HG02840 (cell line): ENCODE data around the gene GRIK2.
"Not testable (repeated sequence)": the region's sequence is repeated elsewhere in the genome, so short reads cannot be mapped to it uniquely, and the experiment has no call there.

Experiments used
- ATAC-seq: cut with Tn5 transposase; IDR thresholded peaks from one replicate; pipeline ENCODE4 v1.9.1; 2021; ENCODE audit warnings: mild to moderate bottlenecking, moderate library complexity, moderate number of reproducible peaks; ENCODE audit not compliant: unreplicated experiment, low FRiP score

The GRIK2 gene

DNA sequence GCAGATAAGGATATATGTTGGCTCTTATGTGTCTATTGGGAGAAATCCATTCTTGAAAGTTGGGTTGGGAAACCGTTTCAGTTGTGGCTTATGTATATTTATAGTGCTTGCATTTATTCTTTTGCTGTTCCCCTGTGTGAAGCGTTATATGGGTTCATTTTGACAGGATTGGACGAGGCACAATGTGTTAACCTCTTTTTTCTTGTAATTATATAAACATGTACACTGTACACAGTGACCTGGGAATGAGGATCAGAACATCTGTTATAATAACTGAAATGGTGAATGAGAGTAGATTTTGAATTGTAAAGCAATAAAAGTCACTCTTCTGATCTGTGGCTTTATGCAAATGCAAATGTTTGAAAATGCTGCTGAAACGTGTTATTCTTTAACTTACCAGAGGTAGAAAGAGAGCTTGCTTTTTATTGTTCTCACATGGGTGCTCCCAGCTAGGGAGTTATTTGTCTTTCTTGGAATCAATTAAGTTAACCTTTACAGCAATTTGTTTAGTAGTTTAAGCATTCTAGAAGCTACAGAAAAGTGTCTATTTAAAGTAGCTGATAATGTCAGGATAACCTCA is 213.7 kb downstream of the GRIK2 start:
- ATAC-seq, result no peak

DNA sequence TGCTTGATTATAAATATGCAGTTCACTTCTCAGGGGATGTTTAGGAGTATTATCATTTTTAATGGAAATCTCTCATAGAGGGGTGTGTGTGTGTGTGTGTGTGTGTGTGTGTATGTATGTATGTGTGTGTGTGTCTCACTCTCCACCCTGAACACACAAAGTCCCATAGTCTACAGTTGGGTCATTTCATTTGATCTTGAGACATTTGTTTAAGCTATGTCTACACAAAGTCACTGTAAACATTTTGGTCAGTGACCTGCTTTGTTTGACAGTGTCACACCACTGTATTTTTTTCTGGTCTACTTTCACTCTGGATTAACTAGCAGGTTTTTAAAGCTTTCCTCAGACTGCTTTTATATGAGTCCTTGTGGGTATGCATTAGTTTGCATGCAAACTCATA is 215.2 kb downstream of the GRIK2 start:
- no peak for ATAC-seq

DNA sequence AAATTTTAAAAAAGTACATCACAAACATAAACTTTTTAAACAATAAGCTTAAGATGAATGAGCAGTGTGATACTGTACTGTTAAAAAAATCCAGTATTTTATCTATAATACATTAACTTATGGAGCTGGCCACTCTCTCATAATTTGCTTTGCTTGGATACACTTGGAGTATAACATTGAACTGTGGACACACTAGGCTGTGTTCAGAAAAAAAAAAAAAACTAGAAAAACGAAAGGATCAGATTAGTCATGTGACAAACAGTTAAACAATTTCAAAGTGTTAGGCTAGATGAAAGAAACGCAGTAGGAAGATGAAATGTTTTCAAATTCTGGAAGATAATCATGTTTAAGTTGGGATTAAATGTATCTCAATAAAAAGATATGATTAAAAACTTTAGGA is 220.0 kb downstream of the GRIK2 start:
- no peak for ATAC-seq

DNA sequence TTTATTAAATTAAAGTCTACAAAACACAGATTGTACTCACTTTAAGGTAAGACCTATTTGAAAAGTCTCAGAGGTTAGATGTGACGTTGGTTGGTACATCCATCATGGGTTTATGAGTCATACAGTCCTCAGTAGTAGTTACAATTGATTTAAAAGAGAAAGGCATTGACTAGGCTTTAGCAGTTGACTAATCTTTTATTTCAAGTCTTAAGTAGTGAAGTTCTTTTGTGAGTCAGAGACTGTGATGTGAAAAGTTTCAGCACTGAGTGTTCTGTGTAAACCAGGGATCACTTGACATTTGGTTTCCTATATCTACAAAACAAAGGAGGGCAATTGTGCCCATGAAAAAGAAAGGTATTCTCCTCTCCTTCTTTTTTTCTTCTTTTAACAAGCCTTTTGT is 221.3 kb downstream of the GRIK2 start:
- no peak for ATAC-seq

DNA sequence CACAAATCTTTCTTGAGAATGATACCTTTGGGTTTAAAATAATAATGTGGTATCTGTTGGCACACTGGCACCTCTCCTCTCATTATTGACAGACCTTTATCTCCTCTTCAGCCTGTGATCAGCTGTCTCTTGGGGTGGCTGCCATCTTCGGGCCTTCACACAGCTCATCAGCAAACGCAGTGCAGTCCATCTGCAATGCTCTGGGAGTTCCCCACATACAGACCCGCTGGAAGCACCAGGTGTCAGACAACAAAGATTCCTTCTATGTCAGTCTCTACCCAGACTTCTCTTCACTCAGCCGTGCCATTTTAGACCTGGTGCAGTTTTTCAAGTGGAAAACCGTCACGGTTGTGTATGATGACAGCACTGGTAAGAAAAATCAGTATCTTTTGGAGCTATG is 232.8 kb downstream of the GRIK2 start:
- no peak for ATAC-seq

DNA sequence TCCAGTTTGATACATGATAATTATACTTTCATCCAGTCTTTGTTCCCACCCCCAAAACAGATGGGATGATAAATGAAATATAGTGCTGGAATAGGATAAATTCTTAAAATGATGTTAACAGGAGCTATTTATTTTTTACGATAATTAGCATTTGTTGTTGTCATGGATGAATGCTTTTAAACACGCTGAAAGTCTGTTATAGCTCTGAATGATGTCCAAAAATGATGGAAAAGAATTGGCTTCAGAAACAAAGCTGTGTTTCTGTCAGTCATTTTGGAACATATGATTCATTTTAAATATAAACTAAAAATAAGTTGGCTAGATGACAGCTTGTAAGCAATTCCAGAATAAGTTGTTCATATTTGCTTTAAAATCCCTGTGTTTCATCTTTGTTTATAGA is 237.4 kb downstream of the GRIK2 start:
- no peak for ATAC-seq

DNA sequence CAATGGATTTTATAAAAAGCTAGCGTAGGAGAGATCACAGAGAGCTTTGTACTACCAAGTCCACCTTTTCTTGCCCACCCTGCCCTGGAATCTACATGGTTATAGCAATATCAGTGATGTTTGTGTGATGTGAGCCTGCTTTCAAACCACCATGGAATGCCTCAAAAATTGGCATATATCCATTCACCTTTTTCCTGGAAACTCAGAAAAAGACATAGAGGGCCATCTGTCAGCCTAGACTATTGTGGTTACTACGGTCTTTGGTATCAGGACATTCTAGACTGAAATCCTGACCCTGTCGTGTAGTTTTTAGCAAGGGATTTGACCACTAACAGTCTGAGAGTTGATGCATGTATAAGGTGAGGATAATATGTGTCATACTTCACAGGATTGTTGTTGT is 239.6 kb downstream of the GRIK2 start:
- ATAC-seq, result no peak

DNA sequence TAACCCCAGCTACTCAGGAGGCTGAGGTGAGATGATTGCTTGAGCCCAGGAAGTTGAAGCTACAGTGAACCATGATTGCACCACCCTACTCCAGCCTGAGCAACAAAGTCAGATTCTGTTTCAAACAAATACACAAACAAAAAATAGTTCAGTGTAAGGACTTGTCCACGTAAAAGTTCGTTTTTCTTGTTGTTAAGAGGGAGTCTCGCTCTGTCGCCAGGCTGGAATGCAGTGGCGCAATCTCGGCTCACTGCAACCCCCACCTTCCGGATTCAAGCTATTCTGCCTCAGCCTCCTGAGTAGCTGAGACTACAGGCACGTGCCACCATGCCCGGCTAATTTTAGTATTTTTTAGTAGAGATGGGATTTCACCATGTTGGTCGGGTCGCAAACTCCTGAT is 245.4 kb downstream of the GRIK2 start:
- not testable (repeated sequence) for ATAC-seq

DNA sequence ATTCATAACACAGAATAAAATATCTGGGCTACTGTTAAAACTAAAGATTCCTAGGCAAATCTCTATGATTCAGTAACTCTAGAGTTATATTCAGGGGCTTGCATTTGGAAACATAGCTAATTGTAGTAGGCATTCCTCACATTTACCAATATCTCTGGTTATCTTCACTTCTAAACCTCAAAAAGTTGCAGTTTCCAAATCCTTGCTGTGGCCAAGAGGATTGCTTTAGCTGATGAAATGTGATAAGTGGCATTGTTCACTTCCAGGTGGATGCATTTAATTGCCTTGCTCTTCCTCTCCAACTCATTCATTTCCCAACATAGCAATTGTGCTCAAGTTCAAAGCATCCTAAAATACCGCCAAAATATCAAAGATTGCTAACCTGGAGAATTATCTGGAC is 246.6 kb downstream of the GRIK2 start:
- no peak for ATAC-seq

DNA sequence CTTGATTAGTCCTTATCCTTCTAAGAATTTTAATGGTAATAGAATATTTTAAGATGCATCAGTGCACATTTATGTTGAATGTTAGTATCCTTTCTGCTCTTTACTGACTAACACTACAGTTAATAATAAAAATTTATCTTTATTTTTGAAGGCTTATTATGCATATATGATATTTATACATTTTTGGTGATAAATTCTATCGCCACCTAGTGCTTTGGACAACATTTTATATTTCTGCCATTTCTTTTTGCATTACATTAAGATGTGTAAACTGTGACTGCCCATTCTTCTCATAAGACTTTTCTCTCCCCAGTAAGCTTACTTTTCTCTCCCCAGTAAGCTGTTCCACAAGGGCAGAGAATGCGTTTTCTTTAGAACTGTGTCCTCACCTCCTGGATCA is 252.3 kb downstream of the GRIK2 start:
- no peak for ATAC-seq

DNA sequence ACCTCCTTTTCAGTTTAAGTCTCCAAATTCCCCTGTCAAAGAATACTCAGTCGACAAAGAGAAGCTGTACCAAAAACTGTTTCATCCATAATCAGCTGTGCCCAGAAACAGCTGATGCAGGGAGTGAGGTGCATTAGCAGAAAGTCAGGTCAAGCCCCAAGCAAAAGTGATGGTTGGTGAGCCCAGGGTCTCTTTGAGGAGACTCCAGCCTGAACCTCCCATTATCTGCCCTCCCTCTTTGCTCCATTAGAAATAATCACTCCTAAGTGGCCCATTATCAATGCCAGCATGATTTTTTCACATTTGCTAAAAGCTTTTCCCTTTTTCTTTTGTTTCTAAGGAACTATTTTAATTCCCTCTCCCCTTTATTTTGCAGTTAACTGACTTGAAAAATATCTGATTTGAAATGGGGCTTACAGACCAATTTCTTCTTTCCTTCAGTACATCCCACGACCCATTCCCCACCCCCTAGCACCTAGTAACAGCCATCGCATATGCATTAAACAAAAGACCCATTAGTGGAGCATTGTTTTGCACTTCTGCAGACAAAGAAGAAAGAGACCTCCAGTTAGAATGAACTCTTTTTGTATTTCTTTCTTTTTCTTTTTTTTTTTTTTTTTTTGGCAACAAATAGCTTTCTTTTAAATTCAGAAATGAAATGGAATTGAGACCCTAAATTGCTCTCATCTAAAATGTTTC is 257.0 kb downstream of the GRIK2 start:
- ATAC-seq, result no peak

DNA sequence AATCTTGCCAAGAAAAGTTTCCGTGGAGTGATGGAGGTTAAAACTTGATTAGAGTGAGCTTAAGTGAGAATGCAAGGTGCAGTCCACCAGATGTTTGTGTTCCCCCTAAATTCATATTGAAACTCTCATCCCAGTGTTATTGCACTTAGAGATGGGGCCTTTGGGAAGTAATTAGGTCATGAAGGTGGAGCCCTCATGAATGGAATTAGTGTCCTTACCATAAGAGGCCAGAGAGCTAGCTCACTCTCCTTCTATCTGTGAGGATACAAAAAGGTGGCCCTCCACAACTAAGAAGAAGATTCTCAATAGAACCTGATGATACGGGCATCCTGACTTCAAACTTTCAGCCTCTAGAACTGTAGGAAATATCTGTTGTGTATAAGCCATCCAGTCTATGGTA is 258.6 kb downstream of the GRIK2 start:
- ATAC-seq, result no peak

DNA sequence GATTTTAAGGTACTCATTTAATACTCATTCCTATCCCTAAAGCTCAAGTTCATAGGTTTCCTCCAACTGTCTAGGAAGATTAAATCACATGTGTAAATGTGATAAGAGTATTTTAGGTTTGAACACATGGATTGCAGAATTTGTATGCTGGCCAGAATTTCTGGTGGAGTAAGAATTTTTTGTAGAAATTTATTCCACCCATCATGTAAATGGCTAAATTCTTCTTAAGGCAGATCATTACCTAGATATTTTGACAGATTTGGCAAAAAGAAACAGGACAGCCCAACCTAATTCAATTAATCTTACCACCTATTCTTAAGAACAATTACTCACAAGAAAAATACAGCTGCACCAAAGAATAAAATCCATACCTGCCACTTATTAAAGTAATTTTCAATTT is 261.6 kb downstream of the GRIK2 start:
- no peak for ATAC-seq

DNA sequence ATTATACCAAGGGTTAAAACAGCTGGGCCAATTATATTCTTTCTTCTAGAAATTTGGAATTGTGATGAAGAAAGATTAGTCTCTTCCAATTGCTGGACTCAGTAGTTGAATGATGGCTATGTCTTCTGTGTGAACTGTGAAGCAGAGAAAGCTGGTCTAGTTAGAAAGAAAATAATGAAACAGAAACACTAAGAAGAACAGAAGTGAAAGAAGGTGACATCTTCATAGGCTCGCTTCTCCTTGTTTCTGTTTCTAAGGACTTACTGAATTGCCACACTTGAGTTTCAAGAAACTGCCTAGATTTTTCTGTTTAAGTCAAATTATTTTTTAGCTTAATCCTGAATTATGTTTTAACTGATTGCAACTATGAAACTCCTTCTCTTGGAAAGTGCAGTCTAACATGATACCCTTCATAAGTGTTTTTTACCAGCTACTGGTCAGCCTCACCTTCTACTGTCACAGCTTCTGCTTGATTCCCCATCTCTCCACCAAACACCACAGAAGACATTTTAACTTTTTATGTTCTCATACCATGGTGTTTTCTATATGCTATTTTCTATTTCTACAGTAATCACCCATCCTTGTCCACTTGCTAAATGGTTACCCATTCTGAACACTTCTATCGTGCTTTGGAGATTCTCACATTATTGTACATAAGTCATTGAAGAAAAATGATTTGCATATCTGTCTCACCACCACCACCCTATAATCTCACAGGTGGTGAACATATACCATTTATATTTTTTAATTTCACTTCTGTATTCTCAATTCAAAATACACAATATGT is 268.8 kb downstream of the GRIK2 start:
- ATAC-seq, result no peak

DNA sequence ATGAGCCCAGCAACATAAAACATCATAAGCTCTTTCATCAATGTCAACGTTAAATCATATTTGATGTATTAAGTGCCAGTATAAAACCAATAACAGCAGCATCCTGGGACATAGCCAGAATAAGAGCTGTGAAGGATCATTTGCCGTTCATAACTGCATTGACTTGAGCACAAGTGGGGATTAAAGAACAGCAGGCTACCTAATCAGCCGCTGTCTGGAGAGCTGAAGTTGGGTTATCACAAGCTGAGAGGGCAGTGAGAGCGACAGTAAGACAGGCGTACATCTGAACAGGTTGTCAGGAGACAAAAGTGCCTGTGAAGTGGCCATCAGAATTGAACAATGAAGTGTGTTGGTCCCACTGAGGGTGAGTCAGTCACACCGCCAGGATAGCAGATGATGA is 269.6 kb downstream of the GRIK2 start:
- no peak for ATAC-seq

DNA sequence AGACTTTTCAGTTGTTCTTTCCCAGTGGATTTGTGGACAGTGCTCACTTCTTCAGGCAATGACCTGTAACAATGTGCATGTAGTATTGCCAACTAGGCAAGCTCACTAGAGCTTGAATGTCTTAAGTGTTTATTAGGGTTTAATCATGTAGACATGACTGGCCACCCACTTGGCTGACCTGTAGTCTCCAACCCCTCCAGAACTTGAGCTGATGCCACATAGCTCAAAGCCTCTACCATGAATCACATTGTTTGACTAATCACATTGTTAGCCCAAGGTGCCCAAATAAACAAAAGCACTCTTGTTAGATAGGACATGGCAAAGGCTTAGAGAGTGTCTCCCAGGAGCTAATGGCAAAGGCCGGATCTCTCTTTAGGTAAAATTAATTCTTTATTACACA is 272.7 kb downstream of the GRIK2 start:
- ATAC-seq, result no peak

DNA sequence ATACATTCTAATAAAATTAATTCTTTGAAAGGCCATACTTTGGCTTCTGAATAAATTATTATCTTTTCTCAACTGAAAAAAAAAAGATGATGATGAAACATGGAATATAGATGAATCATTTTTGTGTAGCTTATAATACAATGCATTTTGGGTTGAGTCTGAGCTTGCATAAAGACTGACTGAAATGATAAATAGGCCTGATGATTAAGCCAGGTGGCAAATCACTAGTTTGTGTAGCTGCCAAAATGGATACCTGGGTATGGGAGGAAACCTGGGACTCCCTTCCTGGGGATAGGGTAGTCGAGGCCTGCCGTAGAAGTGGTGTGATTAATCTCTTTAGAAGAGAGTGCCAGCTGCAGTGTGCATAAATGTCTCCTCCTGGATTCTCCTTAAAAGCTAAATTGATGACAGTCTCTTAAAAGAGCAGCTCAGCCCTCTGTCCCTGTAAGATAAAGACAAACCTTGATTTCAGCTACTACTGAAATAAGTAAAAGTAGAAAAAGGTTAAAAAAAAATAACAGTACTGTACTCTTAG is 275.1 kb downstream of the GRIK2 start:
- no peak for ATAC-seq

DNA sequence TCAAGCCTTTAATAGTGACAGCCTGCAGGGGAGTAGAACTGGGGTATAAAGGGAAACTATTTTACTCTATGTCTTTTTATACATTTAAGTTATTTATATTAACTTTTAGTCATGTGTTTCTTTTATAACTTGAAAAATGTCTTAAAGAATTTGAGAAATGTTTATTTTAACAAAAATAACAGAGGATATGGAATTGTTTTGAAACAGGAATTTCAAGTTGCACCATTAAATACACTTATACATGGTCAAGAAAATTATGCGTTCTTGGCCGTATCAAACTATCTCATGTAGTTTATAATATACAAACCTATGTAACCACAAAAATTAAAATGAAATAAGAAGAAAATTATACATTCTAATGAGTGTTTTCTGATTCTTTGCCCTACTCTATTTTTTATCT is 282.7 kb downstream of the GRIK2 start:
- no peak for ATAC-seq

DNA sequence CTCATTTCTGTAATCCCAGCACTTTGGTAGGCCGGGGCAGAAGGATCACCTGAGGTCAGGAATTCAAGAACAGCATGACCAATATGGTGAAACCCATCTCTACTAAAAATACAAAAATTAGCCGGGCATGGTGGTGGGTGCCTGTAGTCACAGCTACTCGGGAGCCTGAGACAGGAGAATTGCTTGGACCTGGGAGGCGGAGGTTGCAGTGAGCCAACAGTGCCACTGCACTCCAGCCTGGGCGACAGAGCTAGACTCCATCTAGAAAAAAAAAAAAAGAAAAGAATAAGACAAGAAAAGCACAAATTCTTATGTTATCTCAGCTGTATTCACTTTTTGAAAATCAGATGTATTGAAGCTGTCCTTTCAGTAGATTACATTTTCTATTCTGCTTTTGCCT is 289.4 kb downstream of the GRIK2 start:
- no peak for ATAC-seq

DNA sequence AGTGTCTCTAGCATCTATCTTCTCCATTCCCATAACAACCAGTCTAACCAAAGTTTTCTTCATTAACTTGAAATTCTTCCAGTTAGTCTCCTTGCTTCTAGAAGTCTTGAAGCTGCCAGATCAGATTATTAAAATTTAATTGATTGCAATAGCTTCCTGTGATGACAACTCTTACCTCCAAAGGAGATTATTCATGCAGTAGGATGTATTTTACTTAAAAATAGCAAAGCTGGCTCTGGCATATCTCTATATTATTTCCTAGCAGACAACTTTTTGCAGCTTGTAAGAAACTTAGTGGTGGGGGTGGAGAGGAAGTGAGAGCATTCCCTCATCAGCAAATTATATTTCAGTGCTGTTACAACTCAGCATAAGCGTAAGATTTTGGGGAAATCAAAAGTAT is 290.4 kb downstream of the GRIK2 start:
- ATAC-seq, result no peak

DNA sequence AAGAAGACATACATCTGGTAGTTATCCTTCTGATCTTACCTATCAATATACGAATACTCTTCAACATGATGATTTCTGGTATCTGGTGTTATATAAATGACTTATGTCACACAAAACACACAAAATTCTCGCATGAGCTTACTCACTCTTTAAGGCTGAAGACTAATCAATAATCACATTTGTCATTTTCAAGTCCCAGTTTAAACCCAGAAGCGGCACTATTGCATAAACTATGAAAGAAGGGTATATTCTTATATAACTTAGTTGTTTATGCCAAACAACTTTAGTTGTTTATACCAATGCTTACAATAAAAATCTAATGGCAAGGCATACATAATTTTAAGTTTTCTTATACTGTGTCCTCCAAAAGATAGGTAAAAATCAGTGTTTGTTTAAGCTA is 293.1 kb downstream of the GRIK2 start:
- ATAC-seq, result no peak

DNA sequence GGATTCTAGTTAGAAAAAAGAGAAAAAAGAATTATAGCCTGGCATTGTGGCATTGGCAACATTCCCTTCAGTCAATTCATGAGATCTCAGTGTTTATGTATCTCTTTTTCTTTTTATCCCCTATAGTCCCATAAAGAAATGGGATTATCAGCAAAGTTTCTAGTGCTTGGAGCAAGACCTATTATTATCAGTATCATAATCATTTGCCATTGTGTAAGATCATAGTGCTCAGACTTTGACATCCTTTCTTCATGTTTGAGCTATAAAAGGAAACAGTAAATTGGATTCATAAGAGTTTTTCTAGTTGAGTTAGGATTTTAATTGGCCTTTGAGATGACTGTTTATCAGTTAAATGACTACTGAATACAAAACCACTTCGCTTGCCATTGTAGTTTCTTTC is 295.6 kb downstream of the GRIK2 start:
- ATAC-seq, result no peak
